Fibroblast of pulmonary artery (primary cell): Measurements from ENCODE around the gene ZNF628.
A peak's percentile ranks its signal among the peaks of the same experiment; 100 is the strongest.

Source experiments
- DNase-seq: peaks from one replicate; pipeline ENCODE4 v3.0.0-alpha.2; 2010; ENCODE audit warnings: low read depth
- H3K4me3 ChIP-seq: replicated peaks from 2 replicates; pipeline ENCODE4 v1.5.1; 2011; ENCODE audit warnings: low read depth, mild to moderate bottlenecking, control low read depth, low read length, moderate library complexity
- CTCF ChIP-seq: IDR thresholded peaks from 2 replicates; pipeline ENCODE4 v1.5.1; 2011; ENCODE audit warnings: mild to moderate bottlenecking, control low read depth, low read length, inconsistent platforms; ENCODE audit errors: missing control alignments

ZNF628 gene

GRCh38 chr19:55461974-55462626 is 14.3 kb upstream of the ZNF628 start:
- DNase-seq, result peak; percentile 53
- TF ChIP-seq CTCF, result no peak
- H3K4me3 ChIP-seq, result peak overlapping the region; percentile 64

- TF ChIP-seq CTCF, result no peak
- no peak for DNase-seq
These were observed 13.7 kb upstream of the ZNF628 start for GRCh38 chr19:55462722-55463121.

GRCh38 chr19:55463583-55464031 is 12.8 kb upstream of the ZNF628 start:
- H3K4me3 ChIP-seq, result no peak overlapping the region
- TF ChIP-seq CTCF, result no peak
- no peak for DNase-seq

More at GRCh38 chr19:55462722-55463121, 13.7 kb upstream of the ZNF628 start:
- no peak overlapping the region for H3K4me3 ChIP-seq

GRCh38 chr19:55464039-55464661 is 12.3 kb upstream of the ZNF628 start:
- no peak for TF ChIP-seq CTCF
- H3K4me3 ChIP-seq, result no peak overlapping the region
- DNase-seq, result no peak

- H3K4me3 ChIP-seq, result no peak within 1 kb of the TSS
- no peak for TF ChIP-seq CTCF
- no peak for DNase-seq
These were observed 11.8 kb upstream of the ZNF628 start, which contains the start of gene C19orf85 for GRCh38 chr19:55464662-55465054. TSS of gene C19orf85 (minus strand) at chr19:55464751. CDS start at chr19:55464554, 197 bp downstream.

- DNase-seq, result no peak
- H3K4me3 ChIP-seq, result no peak overlapping the region
- no peak for TF ChIP-seq CTCF
These were observed 10.8 kb upstream of the ZNF628 start for GRCh38 chr19:55465460-55466240.
